ENCODE results near the gene SF3B4.

DNA sequence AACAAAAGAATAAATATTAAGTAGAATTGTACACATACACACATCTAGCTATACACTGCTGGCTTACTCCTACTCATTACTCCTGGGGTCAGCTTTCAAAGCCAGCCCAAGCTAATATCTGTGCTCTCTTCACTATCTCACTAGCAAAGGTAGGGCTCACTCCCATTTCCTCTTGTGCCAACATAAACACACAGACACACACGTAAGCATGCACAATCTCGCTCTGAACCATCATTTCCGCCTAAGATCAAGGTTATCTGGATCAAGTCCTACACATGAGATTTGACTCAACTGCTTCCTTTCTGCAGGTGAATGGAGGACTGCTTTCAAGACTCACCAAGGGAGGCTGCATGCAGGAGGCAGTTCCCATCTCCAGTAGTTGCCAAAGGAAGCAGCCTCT lies 37.8 kb upstream of the SF3B4 start:
- TF ChIP-seq, protein P1, sequence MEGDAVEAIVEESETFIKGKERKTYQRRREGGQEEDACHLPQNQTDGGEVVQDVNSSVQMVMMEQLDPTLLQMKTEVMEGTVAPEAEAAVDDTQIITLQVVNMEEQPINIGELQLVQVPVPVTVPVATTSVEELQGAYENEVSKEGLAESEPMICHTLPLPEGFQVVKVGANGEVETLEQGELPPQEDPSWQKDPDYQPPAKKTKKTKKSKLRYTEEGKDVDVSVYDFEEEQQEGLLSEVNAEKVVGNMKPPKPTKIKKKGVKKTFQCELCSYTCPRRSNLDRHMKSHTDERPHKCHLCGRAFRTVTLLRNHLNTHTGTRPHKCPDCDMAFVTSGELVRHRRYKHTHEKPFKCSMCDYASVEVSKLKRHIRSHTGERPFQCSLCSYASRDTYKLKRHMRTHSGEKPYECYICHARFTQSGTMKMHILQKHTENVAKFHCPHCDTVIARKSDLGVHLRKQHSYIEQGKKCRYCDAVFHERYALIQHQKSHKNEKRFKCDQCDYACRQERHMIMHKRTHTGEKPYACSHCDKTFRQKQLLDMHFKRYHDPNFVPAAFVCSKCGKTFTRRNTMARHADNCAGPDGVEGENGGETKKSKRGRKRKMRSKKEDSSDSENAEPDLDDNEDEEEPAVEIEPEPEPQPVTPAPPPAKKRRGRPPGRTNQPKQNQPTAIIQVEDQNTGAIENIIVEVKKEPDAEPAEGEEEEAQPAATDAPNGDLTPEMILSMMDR (IDR thresholded peaks at IDR 0.05; ENCODE audit: low read depth, low read length, poor library complexity, severe bottlenecking): no peak
- TF ChIP-seq EZH2phosphoT487 (IDR thresholded peaks at IDR 0.05; ENCODE audit: borderline replicate concordance, low read length): no peak
